ENCODE measurements around the gene FNDC10.

DNA sequence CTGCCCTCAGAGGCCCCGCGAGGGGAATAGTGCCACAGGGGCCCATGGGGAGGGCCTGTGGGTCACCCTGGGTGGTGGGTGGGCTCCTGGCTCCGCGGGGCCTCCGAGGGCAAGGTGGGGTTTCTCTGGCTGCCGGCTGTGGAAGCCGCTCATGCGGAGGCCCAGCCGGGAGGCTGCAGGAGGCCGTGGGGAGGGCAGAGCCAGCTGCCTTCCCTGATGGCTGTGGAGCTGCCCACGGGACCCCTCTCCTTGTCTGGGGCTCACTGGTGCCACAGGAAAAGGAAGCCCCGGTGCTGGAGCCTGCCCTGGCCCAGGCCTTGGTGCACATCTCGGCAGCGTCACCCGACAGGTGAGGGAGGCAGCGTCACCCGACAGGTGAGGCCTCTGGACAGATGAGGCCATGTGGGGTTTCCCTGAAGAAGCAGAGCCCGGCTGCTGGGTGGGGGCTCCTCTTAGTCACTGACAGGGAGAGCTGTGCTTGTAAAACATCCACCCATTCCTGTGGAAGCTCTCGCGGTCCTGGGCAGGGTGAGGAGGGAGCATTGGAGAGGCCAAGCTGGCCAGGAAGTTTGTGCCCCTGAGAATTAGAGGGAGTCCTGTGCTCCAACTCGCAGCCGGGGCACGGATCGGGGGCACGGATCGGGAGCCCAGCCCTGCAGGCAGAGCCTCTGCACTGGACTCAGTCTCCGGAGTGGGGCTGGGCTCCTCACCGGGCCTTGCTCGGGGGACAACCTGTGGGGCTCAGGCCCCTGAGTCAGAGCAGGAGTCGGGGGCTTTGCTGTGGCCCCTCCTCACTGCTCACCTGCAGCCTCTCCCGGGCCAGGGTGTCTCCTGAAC, 21.5 kb upstream of the FNDC10 start:
- TF ChIP-seq CTCF (IDR thresholded peaks at IDR 0.05; ENCODE audit: poor library complexity): no peak
- no peak for TF ChIP-seq EZH2 (IDR thresholded peaks at IDR 0.05; ENCODE audit: borderline replicate concordance)

All from hepatocyte (in vitro differentiated cells).